Measurements from ENCODE around the gene KLF6. TPM values are rescaled to one million over a fixed set of nuclear protein-coding genes. Genes with fewer than 3 reads are reported as not detected.

Gene KLF6
- total RNA-seq, 1 experiment from 2014 or later, result 94.5 TPM

DNA sequence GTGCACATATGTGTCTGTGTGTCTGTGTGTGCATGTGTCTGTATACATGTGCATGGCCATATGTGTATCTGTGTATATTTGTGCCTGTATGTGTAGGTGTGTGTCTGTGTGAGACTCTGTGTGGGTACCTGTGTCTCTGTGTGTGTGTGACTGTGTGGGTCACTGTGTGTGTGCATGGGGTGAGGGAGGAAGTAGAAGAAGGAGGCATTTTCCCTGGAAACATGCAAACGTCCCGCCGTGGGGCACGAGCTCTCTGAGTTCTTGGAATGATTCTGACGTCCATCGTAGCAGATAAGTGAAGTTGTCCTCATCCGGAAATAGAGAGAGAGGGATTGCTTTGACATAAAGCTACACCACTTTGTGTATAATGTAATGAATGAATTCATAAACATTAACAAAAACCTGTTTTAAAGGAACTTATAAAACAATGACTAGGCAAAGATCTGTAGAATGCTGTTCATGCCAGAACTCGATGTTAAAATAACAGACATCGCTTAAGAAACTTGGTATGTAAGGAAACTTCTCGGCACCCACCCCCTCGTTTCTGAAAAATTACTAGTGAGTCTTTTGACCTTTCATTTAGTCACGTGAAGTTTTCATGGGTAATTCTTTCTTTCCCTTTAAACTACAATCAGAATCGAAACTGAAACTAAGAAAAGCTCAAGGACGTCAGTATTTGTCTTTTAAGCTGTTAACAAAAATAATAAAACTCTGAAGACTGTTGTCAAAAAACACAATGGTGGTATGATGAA, 43.6 kb upstream of the KLF6 start:
- H3K27ac ChIP-seq (ENCODE audit: low read length), result peak overlapping the region; percentile 37
- H3K4me2 ChIP-seq (ENCODE audit: low read length), result peak overlapping the region; percentile 93
- peak overlapping the region; percentile 69 for H3K9ac ChIP-seq (ENCODE audit: low read length)
- ATAC-seq, result peak; percentile 20; the same call in 1 of the 2 replicates
- H3K4me1 ChIP-seq (ENCODE audit: insufficient read depth, low read length), result peaks cover 13% of the 10 kb centered on the region; the same call in 1 of the 2 replicates
- TSS peak; percentile 82 for BruUV-seq (replicated peaks)
- peak; percentile 31 for DNase-seq
- no peaks in the 10 kb centered on the region for H3K27me3 ChIP-seq (ENCODE audit: low read length)
- H3K79me2 ChIP-seq (ENCODE audit: low read length), result no peaks in the 10 kb centered on the region
- intact Hi-C loops (cut with micrococcal nuclease), result loop anchor here (2.0 kb wide), 2 partner anchors 18 to 24 kb away; no protein-coding TSS in a partner anchor
- no peaks in the 10 kb centered on the region for H3K9me3 ChIP-seq (ENCODE audit: low read length)
- no peaks in the 10 kb centered on the region for H4K20me1 ChIP-seq (ENCODE audit: low read length)
- TF ChIP-seq, protein P1, sequence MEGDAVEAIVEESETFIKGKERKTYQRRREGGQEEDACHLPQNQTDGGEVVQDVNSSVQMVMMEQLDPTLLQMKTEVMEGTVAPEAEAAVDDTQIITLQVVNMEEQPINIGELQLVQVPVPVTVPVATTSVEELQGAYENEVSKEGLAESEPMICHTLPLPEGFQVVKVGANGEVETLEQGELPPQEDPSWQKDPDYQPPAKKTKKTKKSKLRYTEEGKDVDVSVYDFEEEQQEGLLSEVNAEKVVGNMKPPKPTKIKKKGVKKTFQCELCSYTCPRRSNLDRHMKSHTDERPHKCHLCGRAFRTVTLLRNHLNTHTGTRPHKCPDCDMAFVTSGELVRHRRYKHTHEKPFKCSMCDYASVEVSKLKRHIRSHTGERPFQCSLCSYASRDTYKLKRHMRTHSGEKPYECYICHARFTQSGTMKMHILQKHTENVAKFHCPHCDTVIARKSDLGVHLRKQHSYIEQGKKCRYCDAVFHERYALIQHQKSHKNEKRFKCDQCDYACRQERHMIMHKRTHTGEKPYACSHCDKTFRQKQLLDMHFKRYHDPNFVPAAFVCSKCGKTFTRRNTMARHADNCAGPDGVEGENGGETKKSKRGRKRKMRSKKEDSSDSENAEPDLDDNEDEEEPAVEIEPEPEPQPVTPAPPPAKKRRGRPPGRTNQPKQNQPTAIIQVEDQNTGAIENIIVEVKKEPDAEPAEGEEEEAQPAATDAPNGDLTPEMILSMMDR (conservative IDR thresholded peaks at IDR 0.05; ENCODE audit: low read depth, low read length), result no peak
- TF ChIP-seq EZH2 (IDR thresholded peaks at IDR 0.05; ENCODE audit: low read length, unreplicated experiment) (no peak), EZH2phosphoT487 (IDR thresholded peaks at IDR 0.05; ENCODE audit: borderline replicate concordance, low read length) (no peak)
- no peaks in the 10 kb centered on the region for H3K9me2 ChIP-seq (replicated peaks; ENCODE audit: low read length)
- H3K4me3 ChIP-seq (ENCODE audit: low read length), result peak overlapping the region; percentile 71
- CTCF ChIA-PET, result interaction anchor here (0.6 to 0.8 kb wide), 2 partner anchors 44 to 67 kb away, joined by 3 read pairs; partner anchors contain the start of gene KLF6
- H3K36me3 ChIP-seq (ENCODE audit: low read depth, low read length), result no peaks in the 10 kb centered on the region
- POLR2A ChIA-PET (ENCODE audit: unreplicated experiment), result interaction anchor here (0.5 to 0.7 kb wide), 5 partner anchors 10 to 829 kb away, joined by 3 to 11 read pairs (median 7); partner anchors contain the start of gene KLF6
- H2AFZ ChIP-seq (ENCODE audit: low read length), result peak overlapping the region; percentile 87
- H3F3A ChIP-seq (ENCODE audit: low read length, unreplicated experiment), result no peaks in the 10 kb centered on the region

DNA sequence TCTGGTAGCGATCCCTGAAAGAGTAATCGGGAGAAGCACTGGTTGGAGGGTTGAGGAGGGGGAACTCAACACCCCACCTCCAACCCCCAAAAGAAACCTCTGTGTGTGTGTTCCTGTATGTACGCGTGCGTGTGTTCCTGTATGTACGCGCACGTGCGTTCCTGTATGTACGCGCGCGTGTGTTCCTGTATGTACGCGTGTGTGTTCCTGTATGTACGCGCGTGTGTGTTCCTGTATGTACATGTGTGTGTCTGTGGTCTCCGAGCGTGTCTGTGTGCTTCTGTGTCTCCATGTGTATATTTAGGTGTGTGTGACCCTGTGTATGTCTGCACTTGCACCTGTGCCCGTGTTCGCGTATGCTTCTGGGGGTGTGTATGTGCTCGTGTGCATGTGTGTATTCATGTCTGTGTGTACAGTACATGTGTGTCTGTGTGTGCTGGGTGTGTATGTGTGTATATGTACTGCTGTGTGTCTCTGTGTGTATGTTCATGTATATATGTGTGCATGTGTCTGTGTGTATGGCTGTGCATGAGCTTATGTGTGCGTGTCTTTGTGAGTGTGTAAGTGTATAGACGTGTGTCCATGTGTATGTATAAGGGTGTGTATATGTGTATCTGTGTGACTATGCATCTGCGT, 42.9 kb upstream of the KLF6 start:
- H3K4me1 ChIP-seq (ENCODE audit: insufficient read depth, low read length), result peaks cover 13% of the 10 kb centered on the region; the same call in 1 of the 2 replicates
- H3K36me3 ChIP-seq (ENCODE audit: low read depth, low read length), result no peaks in the 10 kb centered on the region
- no peaks in the 10 kb centered on the region for H3K27me3 ChIP-seq (ENCODE audit: low read length)
- BruUV-seq (replicated peaks), result no TSS peak
- no peaks in the 10 kb centered on the region for H3K9me3 ChIP-seq (ENCODE audit: low read length)
- H3K79me2 ChIP-seq (ENCODE audit: low read length), result no peaks in the 10 kb centered on the region
- no peaks in the 10 kb centered on the region for H3F3A ChIP-seq (ENCODE audit: low read length, unreplicated experiment)
- no peak overlapping the region for H3K9ac ChIP-seq (ENCODE audit: low read length)
- no peak overlapping the region for H3K4me3 ChIP-seq (ENCODE audit: low read length)
- CTCF ChIA-PET, result no interaction called here
- no peaks in the 10 kb centered on the region for H4K20me1 ChIP-seq (ENCODE audit: low read length)
- no peak for ATAC-seq
- POLR2A ChIA-PET (ENCODE audit: unreplicated experiment), result interaction anchor here (0.5 kb wide), 2 partner anchors 43 to 47 kb away, joined by 3 to 7 read pairs; partner anchors contain the start of gene KLF6
- DNase-seq, result no peak
- H2AFZ ChIP-seq (ENCODE audit: low read length), result peak overlapping the region; percentile 87; the same call in 1 of the 2 replicates
- H3K9me2 ChIP-seq (replicated peaks; ENCODE audit: low read length), result no peaks in the 10 kb centered on the region
- TF ChIP-seq EZH2phosphoT487 (IDR thresholded peaks at IDR 0.05; ENCODE audit: borderline replicate concordance, low read length) (no peak), EZH2 (IDR thresholded peaks at IDR 0.05; ENCODE audit: low read length, unreplicated experiment) (no peak)
- TF ChIP-seq, protein P1 (conservative IDR thresholded peaks at IDR 0.05; ENCODE audit: low read depth, low read length), result no peak
- peak overlapping the region; percentile 93 for H3K4me2 ChIP-seq (ENCODE audit: low read length)
- intact Hi-C loops (cut with micrococcal nuclease), result loop anchor here (2.0 kb wide), 2 partner anchors 17 to 25 kb away; no protein-coding TSS in a partner anchor
- H3K27ac ChIP-seq (ENCODE audit: low read length), result no peak overlapping the region

Measured in PC-3 (cell line).